DMS53 treated with DMSO at 0.1 percent for 48 hours (cell line): Measurements from ENCODE around the gene GLYR1.
"Not testable (repeated sequence)": the region's sequence is repeated elsewhere in the genome, so short reads cannot be mapped to it uniquely, and the experiment has no call there.

Experiments used
- DNase-seq: peaks from one replicate; lab custom pipeline; 2025; ENCODE audit not compliant: unreplicated experiment; lab: John Stamatoyannopoulos, UW

GLYR1 gene

DNA sequence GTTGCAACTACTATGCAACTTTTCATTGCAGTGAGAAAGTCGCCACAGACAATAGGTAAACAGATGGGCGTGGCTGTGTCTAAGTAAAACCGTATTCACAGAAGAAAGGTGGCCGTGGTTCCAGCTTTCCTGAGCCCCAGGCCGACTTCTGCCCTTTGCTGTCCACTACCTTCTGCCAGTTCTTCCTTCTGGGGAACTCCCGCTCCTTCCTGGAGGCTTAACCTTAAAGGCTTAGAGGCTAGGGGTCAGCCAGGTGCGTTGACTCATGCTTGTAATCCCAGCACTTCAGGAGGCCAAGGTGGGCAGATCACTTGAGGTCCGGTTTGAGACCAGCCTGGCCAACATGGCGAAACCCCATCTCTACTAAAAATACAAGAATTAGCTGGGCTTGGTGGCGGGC is 56.8 kb downstream of the GLYR1 start:
- no peak for DNase-seq

- DNase-seq: no peak
Measured at GRCh38 chr16:4788910-4789309, 58.2 kb downstream of the GLYR1 start.

GRCh38 chr16:4788489-4788889 is 58.6 kb downstream of the GLYR1 start:
- DNase-seq: peak; percentile 11

DNA sequence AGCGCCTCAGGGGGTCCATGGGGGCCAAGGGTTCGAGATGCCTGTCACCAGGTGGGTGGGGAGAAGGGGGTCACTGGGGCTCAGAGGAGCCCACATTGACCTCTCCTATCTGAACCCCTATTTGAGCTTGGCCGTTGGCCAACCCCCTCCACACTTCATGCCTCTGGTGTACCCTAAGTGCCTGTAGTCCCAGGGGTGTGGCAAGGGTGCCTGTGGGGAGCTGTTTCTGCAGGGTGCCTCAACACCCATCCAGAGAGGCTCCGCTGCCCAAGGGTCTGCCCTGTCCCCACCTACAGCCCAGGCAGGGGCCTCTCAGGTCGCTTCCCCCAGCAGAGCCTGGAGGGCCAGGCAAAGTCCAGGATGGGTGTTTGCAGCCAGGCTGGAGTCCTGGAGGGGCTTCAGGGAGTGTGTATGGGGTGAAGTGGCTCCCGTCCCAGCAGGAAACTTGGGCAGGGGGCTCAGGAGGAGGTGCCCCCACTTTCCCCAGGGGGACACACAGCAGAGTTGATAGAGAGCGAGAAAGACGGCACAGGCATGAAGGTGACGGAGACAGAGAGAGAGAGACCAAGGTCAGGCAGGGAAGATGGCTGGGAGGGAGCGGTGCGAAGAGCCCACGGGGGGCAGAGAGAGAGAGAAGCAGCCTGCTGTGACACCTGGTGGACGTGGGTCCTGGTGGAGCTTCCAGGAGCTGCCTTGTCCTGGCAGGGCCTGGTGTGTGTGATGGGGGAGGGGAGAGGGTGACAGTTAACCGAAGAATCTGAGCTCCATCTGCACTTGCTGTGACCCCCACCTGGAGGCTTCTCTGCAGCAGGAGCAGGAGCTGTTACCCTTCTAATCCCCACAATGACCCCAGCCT is 59.2 kb downstream of the GLYR1 start, which contains the start of gene SEPTIN12:
Gene SEPTIN12, minus strand, starts transcription at position 719 of the 856 bp plus-strand sequence. Its CDS starts 700 bp downstream, at position 19.
- peak; percentile 8 for DNase-seq

DNA sequence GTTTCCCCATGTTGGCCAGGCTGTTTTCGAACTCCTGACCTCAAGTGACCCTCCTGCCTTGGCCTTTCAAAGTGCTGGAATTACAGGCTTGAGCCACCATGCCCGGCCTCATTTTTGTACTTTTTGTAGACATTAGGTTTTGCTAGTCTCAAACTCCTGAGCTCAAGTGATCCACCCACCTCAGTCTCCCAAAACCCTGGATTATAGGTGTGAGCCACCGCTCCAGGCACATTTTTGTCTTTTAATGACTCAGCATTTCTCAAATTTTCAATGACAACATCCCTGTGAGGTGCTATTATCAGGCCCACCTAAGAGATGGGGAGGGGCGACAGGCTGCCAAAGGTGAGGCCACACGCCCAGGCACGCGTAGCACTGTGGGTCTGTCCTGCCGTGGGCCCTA is 60.0 kb downstream of the GLYR1 start:
- no peak for DNase-seq

GRCh38 chr16:4785758-4786433 is 61.2 kb downstream of the GLYR1 start:
- no peak for DNase-seq

DNA sequence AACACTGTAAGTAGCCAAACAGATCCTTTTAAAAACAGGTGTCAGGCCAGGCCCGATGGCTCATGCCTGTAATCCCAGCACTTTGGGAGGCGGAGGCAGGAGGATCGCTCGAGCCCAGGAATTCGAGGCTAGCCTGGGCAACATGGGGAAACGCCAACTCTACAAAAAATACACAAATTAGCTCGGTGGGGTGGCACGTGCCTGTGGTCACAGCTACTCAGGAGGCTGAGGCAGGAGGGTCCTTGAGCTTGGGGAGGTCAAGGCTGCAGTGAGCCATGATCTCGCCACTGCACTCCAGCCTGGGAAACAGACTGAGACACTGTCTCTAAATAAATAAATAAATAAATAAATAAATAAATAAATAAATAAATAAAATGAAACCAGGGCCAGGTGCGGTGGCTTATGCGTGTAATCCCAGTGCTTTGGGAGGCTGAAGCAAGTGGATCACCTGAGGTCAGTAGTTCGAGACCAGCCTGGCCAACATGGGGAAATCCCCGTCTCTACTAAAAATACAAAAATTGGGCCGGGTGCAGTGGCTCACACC is 62.6 kb downstream of the GLYR1 start:
- DNase-seq: not testable (repeated sequence)

- no peak for DNase-seq
Measured at GRCh38 chr16:4783951-4784336, 63.1 kb downstream of the GLYR1 start.

- DNase-seq: no peak
Measured at GRCh38 chr16:4783251-4783950, 63.7 kb downstream of the GLYR1 start.

GRCh38 chr16:4780235-4780634 is 66.9 kb downstream of the GLYR1 start:
- DNase-seq: no peak

DNA sequence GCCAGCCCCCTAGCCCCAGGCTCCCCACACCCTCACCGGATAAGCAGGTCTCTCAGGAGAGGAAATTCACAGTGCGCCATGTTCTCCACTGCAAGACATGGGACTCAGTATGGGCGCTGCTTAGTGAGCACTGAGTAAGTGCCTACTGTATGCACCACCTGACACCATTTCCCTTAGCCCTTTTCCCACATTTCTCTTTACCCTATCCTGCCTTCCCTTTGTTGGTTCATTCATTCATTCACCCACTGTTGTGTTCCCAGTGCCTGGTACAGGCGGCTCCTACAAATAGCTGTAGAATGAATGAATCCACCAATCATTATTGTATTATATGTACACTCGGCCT is 69.1 kb downstream of the GLYR1 start:
- DNase-seq: no peak

DNA sequence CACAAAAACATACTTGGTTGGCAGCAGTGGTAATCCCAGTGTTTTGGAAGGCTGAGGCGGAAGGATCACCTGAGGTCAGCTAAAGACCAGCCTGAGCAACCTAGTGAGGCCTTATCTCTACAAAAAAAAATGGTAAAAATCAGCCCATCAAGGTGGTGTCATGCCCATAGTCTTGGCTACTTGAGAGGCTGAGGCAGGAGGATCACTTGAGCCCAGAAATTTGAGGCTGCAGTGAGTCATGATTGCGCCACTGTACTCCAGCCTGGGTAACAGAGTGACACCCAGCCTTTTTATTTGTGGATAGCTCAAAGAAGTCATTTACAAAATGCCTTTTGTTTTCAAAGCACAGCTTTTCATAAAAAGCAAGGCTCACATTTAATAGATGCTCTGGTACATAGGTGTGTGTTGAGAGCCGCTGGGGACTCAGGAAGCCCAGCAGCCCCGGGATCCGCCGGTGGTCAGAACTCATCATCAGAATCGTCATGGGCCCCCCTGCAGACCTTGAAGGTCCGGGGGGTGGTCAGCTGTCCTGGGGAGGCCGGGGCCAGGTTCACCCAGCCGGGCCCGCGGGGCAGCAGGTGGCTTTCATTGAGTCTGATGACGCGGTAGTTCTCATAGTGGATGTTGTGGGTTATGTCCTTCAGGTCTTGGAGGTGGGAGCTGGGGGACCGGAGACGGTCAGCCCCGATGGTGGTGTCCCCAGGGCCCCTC is 69.6 kb downstream of the GLYR1 start:
- no peak for DNase-seq

DNA sequence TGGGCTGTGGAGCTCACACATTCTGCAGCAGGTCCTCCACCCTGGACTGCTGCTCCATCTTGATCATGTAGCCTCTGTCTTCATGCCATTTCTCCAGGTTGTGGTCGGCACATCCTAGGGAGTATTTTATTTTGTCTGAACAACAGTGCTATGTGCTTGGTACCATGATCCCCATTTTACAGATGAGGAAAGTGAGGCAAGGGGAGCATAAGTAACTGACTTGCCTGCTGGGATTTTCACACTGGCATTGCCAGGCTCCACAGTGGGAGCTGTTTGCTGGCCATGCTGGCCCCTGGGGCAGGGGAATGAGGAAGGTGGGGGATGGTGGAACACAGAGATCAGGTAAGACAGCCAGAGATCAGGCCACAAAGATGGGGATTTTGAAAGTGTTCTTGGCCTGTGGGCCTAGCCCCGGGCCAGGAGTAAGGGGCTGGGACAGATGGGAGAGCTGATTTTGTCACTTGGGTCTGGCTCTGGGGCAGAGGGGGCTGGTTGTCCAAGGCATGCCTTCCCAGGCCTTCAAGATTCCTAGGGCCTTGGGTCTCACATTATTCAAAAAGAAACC is 70.9 kb downstream of the GLYR1 start:
- DNase-seq: no peak

GRCh38 chr16:4775005-4775404 is 72.1 kb downstream of the GLYR1 start:
- no peak for DNase-seq

GRCh38 chr16:4772351-4772750 is 74.7 kb downstream of the GLYR1 start:
- DNase-seq: no peak

GRCh38 chr16:4771646-4772045 is 75.4 kb downstream of the GLYR1 start:
- no peak for DNase-seq

DNA sequence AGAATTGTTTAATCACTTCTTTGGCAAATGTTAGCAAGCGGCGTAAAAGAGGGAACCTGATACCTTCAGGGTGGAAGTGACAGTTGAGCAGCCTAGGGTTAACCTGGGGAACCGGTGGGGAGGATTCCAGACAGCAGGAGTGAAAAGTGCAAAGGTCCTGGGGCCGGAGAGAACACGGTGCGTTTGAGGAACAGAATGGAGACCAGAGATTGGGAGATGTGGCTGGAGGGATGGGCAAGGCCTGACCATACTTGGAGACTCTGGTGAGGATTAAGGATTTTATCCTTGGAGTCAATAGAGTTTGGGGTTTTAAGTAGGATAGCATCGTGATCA is 77.8 kb downstream of the GLYR1 start:
- no peak for DNase-seq

DNA sequence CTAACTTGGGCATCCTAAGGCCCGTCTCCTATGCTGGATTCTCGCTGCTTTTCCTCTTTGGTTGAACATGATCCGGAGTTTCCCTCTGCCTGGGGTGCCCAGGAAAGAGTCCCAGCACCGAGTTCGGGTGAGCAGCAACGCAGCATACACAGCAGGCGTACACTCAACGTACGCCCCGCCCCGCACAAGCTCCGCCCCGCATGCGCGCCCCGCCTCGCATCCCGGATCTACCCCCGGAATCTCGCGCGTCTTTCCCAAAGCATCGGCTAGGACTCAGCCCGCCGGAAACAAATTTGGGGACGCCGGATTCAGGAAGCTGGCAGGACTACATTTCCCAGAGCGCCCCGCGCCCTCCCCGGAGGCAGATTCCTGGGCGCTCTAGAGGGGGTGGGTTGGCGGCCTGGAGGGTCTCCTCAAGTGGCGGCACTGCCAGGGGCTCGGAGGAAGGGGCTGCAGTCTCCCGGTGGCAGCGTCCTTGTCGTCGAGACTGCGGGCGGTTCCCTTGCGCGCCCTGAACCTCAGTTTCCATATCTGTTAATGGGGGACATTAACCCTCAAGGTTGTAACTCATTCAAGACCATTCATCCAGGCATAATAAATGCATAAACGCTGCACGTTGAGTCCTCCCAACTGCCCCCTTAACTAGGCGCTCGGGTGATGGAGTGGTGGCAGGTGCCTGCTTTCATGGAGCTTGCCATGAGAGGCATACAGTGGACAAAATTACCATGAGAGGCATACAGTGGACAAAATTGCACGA is 78.4 kb downstream of the GLYR1 start:
- peak; percentile 80 for DNase-seq

GRCh38 chr16:4767872-4768548 is 79.1 kb downstream of the GLYR1 start:
- no peak for DNase-seq
